Iris pigment epithelial cell (primary cell): ENCODE results near the gene KCNIP3.
A peak's percentile ranks its signal among the peaks of the same experiment; 100 is the strongest.
"Not testable (repeated sequence)": the region's sequence is repeated elsewhere in the genome, so short reads cannot be mapped to it uniquely, and the experiment has no call there.

Source experiments
- DNase-seq: peaks from one replicate; pipeline ENCODE4 v3.0.0-alpha.2; 2011; ENCODE audit warnings: low read depth

Gene KCNIP3

GRCh38 chr2:95296880-95297487 lies at the start of gene KCNIP3:
Gene KCNIP3, plus strand, starts transcription at chr2:95297347. Its CDS starts 92 bp downstream, at chr2:95297439.
- no peak for DNase-seq

GRCh38 chr2:95258271-95258670 lies 38.9 kb upstream of the KCNIP3 start:
- DNase-seq, result no peak

- DNase-seq, result peak; percentile 9
These were observed 36.8 kb upstream of the KCNIP3 start for GRCh38 chr2:95260028-95261023.

GRCh38 chr2:95261602-95262001 lies 35.5 kb upstream of the KCNIP3 start:
- no peak for DNase-seq

- DNase-seq, result no peak
These were observed 34.1 kb upstream of the KCNIP3 start for GRCh38 chr2:95262896-95263542.

- no peak for DNase-seq
These were observed 32.5 kb upstream of the KCNIP3 start for GRCh38 chr2:95264624-95265023.

DNA sequence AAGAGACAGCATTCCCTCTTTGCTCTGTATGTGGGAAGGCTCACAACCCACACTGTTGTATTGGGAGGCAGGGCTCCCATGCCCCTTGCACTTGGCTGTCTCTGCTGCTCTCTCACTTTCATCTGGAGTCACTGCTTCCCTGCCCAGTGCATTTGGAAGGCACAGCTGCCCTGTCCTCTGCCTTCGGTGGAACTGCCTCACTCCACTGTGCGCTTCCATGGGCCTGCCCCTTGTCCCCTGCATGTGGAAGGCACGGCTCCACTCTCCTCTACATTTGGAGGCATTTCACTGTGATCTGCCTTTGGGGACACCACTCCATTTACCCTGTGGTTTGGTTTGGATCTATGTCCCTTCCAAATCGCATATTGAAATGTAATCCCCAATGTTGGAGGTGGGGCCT lies 32.0 kb upstream of the KCNIP3 start:
- DNase-seq, result no peak

GRCh38 chr2:95266781-95267430 lies 30.2 kb upstream of the KCNIP3 start:
- DNase-seq, result no peak

GRCh38 chr2:95267458-95268210 lies 29.5 kb upstream of the KCNIP3 start:
- peak; percentile 34 for DNase-seq

DNA sequence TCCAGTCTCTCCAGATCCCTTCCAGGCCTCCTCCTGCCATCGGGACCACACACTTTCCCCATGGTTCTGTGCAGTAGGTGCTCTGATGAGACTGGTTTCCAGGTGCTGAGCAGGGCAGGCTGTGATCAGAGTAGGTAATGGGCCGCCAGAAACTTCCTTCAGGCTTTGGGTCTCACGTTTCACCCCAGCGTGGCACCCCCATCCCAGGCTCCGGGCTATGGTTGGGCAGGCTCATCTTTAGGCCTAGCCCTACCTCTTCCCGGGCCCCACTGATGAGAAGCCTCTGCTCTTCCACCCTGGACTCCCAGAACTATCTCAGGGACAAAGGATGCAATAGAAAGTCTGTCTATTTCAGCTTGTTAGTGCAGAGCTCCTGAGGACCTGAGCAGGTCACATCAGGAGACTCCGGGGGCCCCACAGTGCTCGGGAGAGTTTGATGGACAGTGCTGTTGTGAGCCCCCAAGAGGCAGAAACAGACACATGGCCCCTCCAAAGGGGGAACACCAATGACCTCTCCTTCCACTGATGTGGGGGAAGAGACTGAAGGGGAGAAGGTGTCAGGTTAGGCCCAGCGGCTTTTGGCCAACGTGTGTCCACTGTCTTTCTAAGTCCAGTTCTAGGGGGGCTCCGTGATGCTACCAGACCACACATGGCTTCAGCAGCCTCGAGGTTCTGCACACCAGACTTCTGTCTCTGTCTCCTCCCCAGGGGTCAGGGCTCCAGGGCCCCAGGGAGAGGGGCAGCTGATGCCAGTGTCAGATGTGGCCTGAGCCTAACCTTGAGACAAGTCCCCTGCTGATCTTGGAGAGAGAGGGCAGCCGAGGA lies 28.7 kb upstream of the KCNIP3 start:
- no peak for DNase-seq

- no peak for DNase-seq
These were observed 28.0 kb upstream of the KCNIP3 start for GRCh38 chr2:95269036-95269680.

GRCh38 chr2:95269745-95270144 lies 27.4 kb upstream of the KCNIP3 start:
- DNase-seq, result not testable (repeated sequence)

DNA sequence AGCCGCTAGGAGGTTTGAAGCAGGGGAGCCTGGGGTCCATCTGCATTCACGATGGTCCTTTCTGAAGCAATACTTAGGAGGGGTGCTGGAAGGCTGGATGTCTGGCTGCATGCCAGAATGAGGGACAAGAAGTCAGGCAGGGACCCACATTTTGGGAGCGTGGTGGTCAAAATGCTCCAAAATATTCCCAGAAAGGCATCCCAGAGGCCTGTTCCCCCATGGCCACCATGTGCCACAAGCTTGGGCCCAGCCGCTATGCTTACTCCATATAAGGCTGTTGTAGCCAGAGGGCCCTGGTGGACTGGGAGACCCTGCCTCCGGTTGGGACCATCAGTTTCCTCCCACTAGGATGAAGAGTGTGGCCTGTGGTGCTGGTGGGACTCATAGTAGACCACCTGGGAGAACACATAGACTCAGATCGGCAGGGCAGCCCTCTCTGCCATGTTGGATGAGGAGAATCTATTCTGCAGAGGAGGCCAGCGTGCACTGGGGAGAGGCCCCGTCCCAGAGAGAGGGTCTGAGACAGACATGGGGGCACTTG lies 26.5 kb upstream of the KCNIP3 start:
- DNase-seq, result no peak

DNA sequence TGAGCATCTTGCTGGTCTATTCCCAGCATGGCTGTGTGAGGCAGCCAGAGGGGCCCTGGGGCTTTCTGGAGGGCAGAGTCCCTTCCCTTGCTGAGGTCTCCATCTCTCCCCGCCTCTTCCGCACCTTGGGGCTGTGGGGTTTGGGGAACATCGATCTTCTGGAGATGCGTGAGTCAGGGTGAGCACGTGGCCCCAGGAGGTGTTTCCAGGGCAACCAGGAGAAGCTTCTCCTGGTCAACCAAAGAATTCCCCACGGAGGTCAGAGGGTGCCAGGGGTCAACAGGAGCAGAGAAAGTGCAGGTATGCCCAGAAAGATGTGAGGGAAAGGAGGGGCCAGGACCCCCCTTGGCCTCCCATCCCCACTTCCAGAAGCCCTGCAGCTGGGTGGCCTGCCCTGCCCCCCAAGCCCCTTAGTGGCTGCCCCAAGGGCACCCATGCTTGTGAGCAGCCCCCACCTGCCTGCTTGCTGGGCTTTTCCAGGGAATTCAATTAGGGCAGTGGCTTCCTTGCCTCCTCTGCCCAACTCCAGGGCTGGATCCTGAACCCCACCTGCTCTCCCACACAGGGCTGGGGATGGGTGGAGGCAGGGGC lies 25.7 kb upstream of the KCNIP3 start:
- no peak for DNase-seq

- no peak for DNase-seq
These were observed 24.8 kb upstream of the KCNIP3 start for GRCh38 chr2:95272299-95272751.

DNA sequence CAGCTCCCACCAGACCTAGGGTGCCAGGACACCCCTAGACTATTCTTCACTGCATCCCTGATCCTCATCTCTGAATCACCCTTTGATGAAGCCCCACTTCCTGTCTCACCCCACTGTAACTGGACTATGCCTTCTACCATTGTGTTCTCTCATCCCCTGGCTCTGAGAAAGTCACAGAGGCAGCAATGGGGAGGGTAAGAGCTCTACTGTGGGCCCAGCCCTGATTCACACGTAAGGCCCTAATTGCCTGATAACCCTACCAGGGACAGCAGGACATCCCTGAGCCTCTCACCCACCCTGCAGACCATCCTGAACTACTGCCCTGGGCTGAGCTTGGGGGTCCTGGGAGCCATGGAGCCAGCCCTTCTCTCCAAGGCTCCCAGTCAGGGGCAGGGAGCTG lies 24.4 kb upstream of the KCNIP3 start:
- no peak for DNase-seq

- DNase-seq, result no peak
These were observed 23.4 kb upstream of the KCNIP3 start for GRCh38 chr2:95273566-95274290.

DNA sequence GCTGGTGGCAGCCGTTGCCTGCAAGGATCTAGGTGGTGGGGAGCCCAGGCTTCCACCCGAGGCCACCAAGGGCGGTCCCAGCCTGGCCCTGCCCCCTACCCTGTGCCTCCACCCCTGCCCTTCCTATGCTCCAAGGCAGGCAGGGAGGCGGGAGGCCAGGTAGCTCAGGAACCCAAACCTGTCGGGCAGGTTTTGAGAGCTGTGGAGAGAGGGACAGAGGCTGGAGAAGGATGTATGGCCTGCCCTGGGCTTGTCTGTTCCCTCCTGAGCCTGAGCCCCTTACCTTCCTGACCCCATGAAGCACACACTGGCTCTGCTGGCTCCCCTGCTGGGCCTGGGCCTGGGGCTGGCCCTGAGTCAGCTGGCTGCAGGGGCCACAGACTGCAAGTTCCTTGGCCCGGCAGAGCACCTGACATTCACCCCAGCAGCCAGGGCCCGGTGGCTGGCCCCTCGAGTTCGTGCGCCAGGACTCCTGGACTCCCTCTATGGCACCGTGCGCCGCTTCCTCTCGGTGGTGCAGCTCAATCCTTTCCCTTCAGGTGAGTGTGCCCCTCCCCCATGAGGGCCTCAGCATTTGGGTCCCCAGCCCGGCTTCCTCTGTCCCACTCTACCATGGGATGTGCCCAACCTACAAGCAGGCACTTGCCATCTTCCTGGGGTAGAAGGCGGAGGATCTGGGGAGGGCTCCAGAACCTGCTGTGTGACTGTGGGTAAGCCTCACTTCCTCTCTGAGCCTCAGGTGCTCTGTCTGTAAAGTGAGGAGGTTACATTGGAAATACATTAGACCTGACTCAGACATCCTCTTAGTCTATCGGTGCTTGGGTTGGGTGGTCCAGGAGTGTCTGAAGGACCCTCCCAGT lies 22.6 kb upstream of the KCNIP3 start, which contains the start of gene PROM2:
Gene PROM2 (plus strand): TSS at position 159 of the 860 bp plus-strand sequence. CDS start 137 bp downstream, at position 296.
- DNase-seq, result no peak
